IMR-90 (cell line): Measurements from ENCODE around the gene METTL25. TPM values are rescaled to one million over a fixed set of nuclear protein-coding genes. Genes with fewer than 3 reads are reported as not detected.
A peak's percentile ranks its signal among the peaks of the same experiment; 100 is the strongest.

ENCODE experiments used
- ATAC-seq: fragments of 200-7000 bp; cut with Tn5 transposase; 2 replicates; pipeline ENCODE4 v1.9.1; 2020; ENCODE audit warnings: low read depth, mild to moderate bottlenecking, moderate library complexity
- BruUV-seq: library from RNA; stranded (reverse); fragments of 400-500 nt; replicated peaks from 2 replicates; lab custom pipeline; 2021; lab: Mats Ljungman, UMichigan
- CTCF ChIA-PET: fragments of 300-600 bp; formaldehyde crosslinking; extraction: SDS; loops from one replicate; lab custom pipeline; 2021; ENCODE audit warnings: antibody characterized with exemption; lab: Yijun Ruan, JAX
- POLR2A ChIA-PET: fragments of 300-600 bp; sonication (Branson Sonifier 250); formaldehyde crosslinking; loops from one replicate; lab custom pipeline; 2022; ENCODE audit warnings: antibody characterized with exemption; ENCODE audit not compliant: unreplicated experiment; lab: Charles Lee
- DNase-seq: peaks from one replicate; pipeline ENCODE4 v3.0.0; 2013
- H2AFZ ChIP-seq: replicated peaks from 2 replicates; pipeline ENCODE3; 2013; ENCODE audit warnings: low read length, mild to moderate bottlenecking; ENCODE audit not compliant: poor library complexity
- H2AK5ac ChIP-seq: 2 replicates; pipeline ENCODE4 v1.6.1; 2013; ENCODE audit warnings: low read depth, low read length, inconsistent platforms
- H2AK9ac ChIP-seq: replicated peaks from 2 replicates; pipeline ENCODE3; 2013; ENCODE audit warnings: mild to moderate bottlenecking, low read depth, low read length, moderate library complexity; ENCODE audit not compliant: poor library complexity
- H2BK120ac ChIP-seq: 2 replicates; pipeline ENCODE4 v1.6.1; 2013; ENCODE audit warnings: low read depth, low read length, inconsistent platforms
- H2BK15ac ChIP-seq: 3 replicates; pipeline ENCODE4 v1.6.1; 2013; ENCODE audit warnings: low read depth, low read length, inconsistent platforms
- H2BK20ac ChIP-seq: 2 replicates; pipeline ENCODE4 v1.6.1; 2013; ENCODE audit warnings: low read depth, mild to moderate bottlenecking, inconsistent platforms, low read length, moderate library complexity
- H2BK5ac ChIP-seq: 2 replicates; pipeline ENCODE4 v1.6.1; 2013; ENCODE audit warnings: mild to moderate bottlenecking, low read depth, low read length, inconsistent platforms; ENCODE audit not compliant: poor library complexity, severe bottlenecking
- H3K14ac ChIP-seq: replicated peaks from 2 replicates; pipeline ENCODE4 v1.6.1; 2013; ENCODE audit warnings: low read depth, low read length, inconsistent platforms
- H3K18ac ChIP-seq: 2 replicates; pipeline ENCODE4 v1.6.1; 2013; ENCODE audit warnings: low read depth, low read length, control low read depth
- H3K23ac ChIP-seq: 2 replicates; pipeline ENCODE4 v1.6.1; 2013; ENCODE audit warnings: low read depth, low read length, inconsistent platforms
- H3K27ac ChIP-seq: 2 replicates; pipeline ENCODE4 v1.5.1; 2013; ENCODE audit warnings: mild to moderate bottlenecking, control low read depth, low read length; ENCODE audit not compliant: insufficient read depth
- H3K27me3 ChIP-seq: 2 replicates; pipeline ENCODE4 v1.6.1; 2013; ENCODE audit warnings: low read length; ENCODE audit not compliant: control insufficient read depth, insufficient read depth
- H3K36me3 ChIP-seq: 2 replicates; pipeline ENCODE4 v1.6.1; 2013; ENCODE audit warnings: low read length, mixed read lengths; ENCODE audit not compliant: control insufficient read depth, insufficient read depth
- H3K4ac ChIP-seq: 2 replicates; pipeline ENCODE4 v1.6.1; 2013; ENCODE audit warnings: low read depth, low read length, inconsistent platforms
- H3K4me1 ChIP-seq: 2 replicates; pipeline ENCODE4 v1.6.1; 2013; ENCODE audit warnings: low read length, mixed read lengths; ENCODE audit not compliant: control insufficient read depth, insufficient read depth
- H3K4me2 ChIP-seq: 2 replicates; pipeline ENCODE4 v1.6.1; 2013; ENCODE audit warnings: low read depth, mild to moderate bottlenecking, control low read depth, low read length, moderate library complexity
- H3K4me3 ChIP-seq: 2 replicates; pipeline ENCODE4 v1.5.1; 2013; ENCODE audit warnings: low read depth, mild to moderate bottlenecking, control low read depth, low read length, moderate library complexity; ENCODE audit not compliant: insufficient read depth
- H3K56ac ChIP-seq: 2 replicates; pipeline ENCODE4 v1.6.1; 2013; ENCODE audit warnings: low read length, inconsistent platforms; ENCODE audit not compliant: insufficient read depth; ENCODE audit errors: extremely low read depth
- H3K79me1 ChIP-seq, 2 experiments: 2 replicates each; pipeline ENCODE4 v1.6.1; 2013; ENCODE audit warnings: low read length in 2 of 2, inconsistent platforms in 1 of 2, low read depth in 1 of 2
- H3K9ac ChIP-seq: 2 replicates; pipeline ENCODE4 v1.6.1; 2013; ENCODE audit warnings: low read depth, low read length, control low read depth
- H3K9me1 ChIP-seq: 2 replicates; pipeline ENCODE4 v1.6.1; 2013; ENCODE audit warnings: low read length, inconsistent platforms; ENCODE audit not compliant: insufficient read depth
- H3K9me3 ChIP-seq: 2 replicates; pipeline ENCODE4 v1.6.1; 2013; ENCODE audit warnings: low read length; ENCODE audit not compliant: control insufficient read depth, insufficient read depth
- H4K20me1 ChIP-seq: 2 replicates; pipeline ENCODE4 v1.6.1; 2013; ENCODE audit warnings: low read length, inconsistent platforms; ENCODE audit not compliant: insufficient read depth
- H4K5ac ChIP-seq: 2 replicates; pipeline ENCODE4 v1.6.1; 2013; ENCODE audit warnings: mild to moderate bottlenecking, low read depth, low read length, control low read depth
- H4K8ac ChIP-seq, 2 experiments: 2 replicates each; pipeline ENCODE4 v1.6.1; 2013; ENCODE audit warnings: low read depth in 2 of 2, low read length in 2 of 2, control low read depth in 1 of 2, inconsistent platforms in 1 of 2
- H4K91ac ChIP-seq: 2 replicates; pipeline ENCODE4 v1.6.1; 2013; ENCODE audit warnings: low read depth, low read length, inconsistent platforms; ENCODE audit not compliant: insufficient read depth
- BHLHE40 ChIP-seq: fragments of 150-350 bp; IDR thresholded peaks from 2 replicates; pipeline ENCODE4 v1.6.1; 2016; ENCODE audit warnings: mild to moderate bottlenecking, low read depth, low read length
- CEBPB ChIP-seq: IDR thresholded peaks from 2 replicates; pipeline ENCODE4 v1.6.1; 2012; ENCODE audit warnings: low read depth, low read length, improper control_type of control experiment
- CHD1 ChIP-seq: IDR thresholded peaks from 2 replicates; pipeline ENCODE4 v1.6.1; 2012; ENCODE audit warnings: low read depth, low read length, improper control_type of control experiment
- CTCF ChIP-seq: conservative IDR thresholded peaks from 2 replicates; pipeline ENCODE4 v1.5.1; 2012; ENCODE audit warnings: mild to moderate bottlenecking, low read depth, low read length, improper control_type of control experiment
- ELK1 ChIP-seq: fragments of 150-350 bp; IDR thresholded peaks from 2 replicates; pipeline ENCODE4 v1.6.1; 2016; ENCODE audit warnings: low read depth, mild to moderate bottlenecking, low read length, moderate library complexity, borderline replicate concordance
- FOS ChIP-seq: fragments of 150-350 bp; IDR thresholded peaks from 2 replicates; pipeline ENCODE4 v1.6.1; 2016; ENCODE audit warnings: low read depth, low read length
- MAFK ChIP-seq: IDR thresholded peaks from 2 replicates; pipeline ENCODE4 v1.6.1; 2012; ENCODE audit warnings: low read depth, low read length, improper control_type of control experiment
- MAZ ChIP-seq: IDR thresholded peaks from 2 replicates; pipeline ENCODE4 v1.6.1; 2012; ENCODE audit warnings: low read depth, mild to moderate bottlenecking, low read length, improper control_type of control experiment, moderate library complexity, borderline replicate concordance
- MXI1 ChIP-seq: IDR thresholded peaks from 2 replicates; pipeline ENCODE4 v1.6.1; 2012; ENCODE audit warnings: low read depth, mild to moderate bottlenecking, low read length, moderate library complexity, borderline replicate concordance
- NFE2L2 ChIP-seq: fragments of 150-350 bp; IDR thresholded peaks from 2 replicates; pipeline ENCODE4 v1.6.1; 2016; ENCODE audit warnings: low read depth, mild to moderate bottlenecking, low read length
- POLR2A ChIP-seq: IDR thresholded peaks from 2 replicates; pipeline ENCODE4 v1.6.1; 2012; ENCODE audit warnings: mild to moderate bottlenecking, low read depth, low read length
- RAD21 ChIP-seq: IDR thresholded peaks from 2 replicates; pipeline ENCODE4 v1.6.1; 2012; ENCODE audit warnings: low read length, improper control_type of control experiment
- RFX5 ChIP-seq: IDR thresholded peaks from 2 replicates; pipeline ENCODE4 v1.8.0; 2012; ENCODE audit warnings: low read depth, mild to moderate bottlenecking, low read length, moderate library complexity
- SMC3 ChIP-seq: fragments of 150-350 bp; IDR thresholded peaks from 2 replicates; pipeline ENCODE4 v1.6.1; 2016; ENCODE audit warnings: low read depth, mild to moderate bottlenecking, antibody characterized with exemption, low read length, moderate library complexity
- USF2 ChIP-seq: fragments of 150-350 bp; IDR thresholded peaks from 2 replicates; pipeline ENCODE4 v1.6.1; 2017; ENCODE audit warnings: mild to moderate bottlenecking, antibody characterized with exemption, low read length, low read depth
- WGBS, 2 experiments: methylation state at CpG; one replicate each; pipeline versions ENCODE4 v1.1.5 to v1.1.7; 2013; ENCODE audit warnings: missing lambda C conversion rate in 2 of 2; ENCODE audit not compliant: insufficient read length in 1 of 2; ENCODE audit errors: extremely low coverage in 2 of 2; 5-methylcytosine and 5-hydroxymethylcytosine counted together
- dilution Hi-C: fragments of 300-500 bp; cut with HindIII; formaldehyde crosslinking; loops from one replicate; pipeline ENCODE4 v1.14.3; 2018; ENCODE audit warnings: low sequenced_read_pairs; ENCODE audit not compliant: unreplicated experiment
- in situ Hi-C: fragments of 300-500 bp; cut with MboI; formaldehyde crosslinking; loops from 3 replicates; pipeline ENCODE4 v1.14.3; 2019; ENCODE audit warnings: low sequenced_read_pairs, inconsistent platforms, mixed read lengths
- intact Hi-C: fragments of 100-400 bp; cut with micrococcal nuclease; formaldehyde crosslinking; loops from 2 replicates; pipeline ENCODE4 v1.10.0; 2022
- polyA plus RNA-seq, 3 experiments: library from polyadenylated mRNA; depleted of rRNA; stranded (reverse); fragments of >200 nt; gene quantifications; 2 replicates each; pipeline ENCODE4 v1.2.3, GENCODE V29; 2012; ENCODE audit warnings: low replicate concordance in 1 of 3
- total RNA-seq: library from RNA; depleted of rRNA; stranded (reverse); fragments of >200 nt; gene quantifications from 2 replicates; pipeline ENCODE4 v1.2.3, GENCODE V29; 2012

The METTL25 gene
- total and polyA plus RNA-seq, 2 of the 4 experiments (the other 2 are of a cell fraction): 2.6 to 3.0 TPM

- Histone ChIP-seq H3K4ac (no peak overlapping the region), H3K56ac (no peak overlapping the region), H3K9me3 (no peaks in the 10 kb centered on the region), H2AK9ac (no peak overlapping the region), H4K20me1 (no peaks in the 10 kb centered on the region), H3K27me3 (no peaks in the 10 kb centered on the region), H3K9me1 (no peaks in the 10 kb centered on the region), H3K27ac (no peak overlapping the region), H3K79me1 (no peaks in the 10 kb centered on the region; a peak in 1 of 4 replicates), H3K14ac (no peak overlapping the region), H3K23ac (no peak overlapping the region), H3K18ac (no peak overlapping the region), H2AFZ (no peak overlapping the region), H4K5ac (no peak overlapping the region), H2BK5ac (no peak overlapping the region), H4K8ac (no peak overlapping the region), H2BK120ac (no peak overlapping the region), H4K91ac (no peak overlapping the region), H3K4me2 (no peak overlapping the region), H3K9ac (no peak overlapping the region), H2BK20ac (no peak overlapping the region), H2BK15ac (no peak overlapping the region), H2AK5ac (no peak overlapping the region), H3K4me3 (no peak overlapping the region), H3K36me3 (no peaks in the 10 kb centered on the region), H3K4me1 (no peaks in the 10 kb centered on the region)
- in situ Hi-C loops (no loop called here), intact Hi-C loops (loop anchor here (1.0 to 5.0 kb wide), 2 partner anchors 143 to 244 kb away; no protein-coding TSS in a partner anchor), dilution Hi-C loops (no loop called here)
- no CpG with 5 or more reads among the region's 2 CpGs for WGBS, 2 experiments
- CTCF ChIA-PET: no interaction called here
- no TSS peak for BruUV-seq
- peak; percentile 54 for DNase-seq
- ATAC-seq: peak; percentile 80
- POLR2A ChIA-PET: no interaction called here
- TF ChIP-seq FOS: no peak
- no peak for TF ChIP-seq ELK1
- TF ChIP-seq CHD1: no peak
- no peak for TF ChIP-seq BHLHE40
- no peak for TF ChIP-seq USF2
- no peak for TF ChIP-seq NFE2L2
- TF ChIP-seq CEBPB: no peak
- TF ChIP-seq POLR2A: no peak
- peak; percentile 62 for TF ChIP-seq CTCF
- TF ChIP-seq MXI1: no peak
- no peak for TF ChIP-seq MAZ
- no peak for TF ChIP-seq MAFK
- TF ChIP-seq RAD21: peak; percentile 69
- TF ChIP-seq RFX5: no peak
- TF ChIP-seq SMC3: peak; percentile 40; the same call in 1 of the 2 replicates
Measured at GRCh38 chr12:82383930-82384552, 25.7 kb downstream of the METTL25 start.
